WTC11 (cell line): ENCODE results near the gene ZNF668. TPM values are rescaled to one million over a fixed set of nuclear protein-coding genes. Genes with fewer than 3 reads are reported as not detected.

Source experiments
- ATAC-seq: fragments of 200-7000 bp; cut with Tn5 transposase; 2 replicates; pipeline ENCODE4 v1.10.0; 2021; ENCODE audit warnings: mild to moderate bottlenecking, moderate library complexity
- CTCF ChIA-PET: fragments of 300-600 bp; sonication (Branson Sonifier 250); formaldehyde crosslinking; loops from one replicate; lab custom pipeline; 2021; ENCODE audit warnings: antibody characterized with exemption; lab: Charles Lee
- POLR2A ChIA-PET: fragments of 350-600 bp; sonication (Branson Sonifier 250); formaldehyde crosslinking; loops from one replicate; lab custom pipeline; 2021; ENCODE audit warnings: antibody characterized with exemption; lab: Charles Lee
- DNase-seq: peaks from one replicate; pipeline ENCODE4 v3.0.0; 2021; ENCODE audit warnings: low spot score
- H3K27ac Mint-ChIP-seq: 2 replicates; pipeline ENCODE4 v1.8.0; 2021; ENCODE audit warnings: mixed read lengths
- H3K27me3 Mint-ChIP-seq: 2 replicates; pipeline ENCODE4 v1.8.0; 2021; ENCODE audit warnings: low read depth, mild to moderate bottlenecking, moderate library complexity, mixed read lengths
- H3K36me3 Mint-ChIP-seq: 2 replicates; pipeline ENCODE4 v1.8.0; 2021; ENCODE audit warnings: mixed read lengths
- H3K4me1 Mint-ChIP-seq: 2 replicates; pipeline ENCODE4 v1.8.0; 2022; ENCODE audit warnings: mixed read lengths
- H3K4me3 Mint-ChIP-seq: 2 replicates; pipeline ENCODE4 v1.8.0; 2021; ENCODE audit warnings: mild to moderate bottlenecking, moderate library complexity, mixed read lengths
- H3K9me3 Mint-ChIP-seq: 2 replicates; pipeline ENCODE4 v1.8.0; 2021; ENCODE audit warnings: mixed read lengths
- ETV6 ChIP-seq: sonication (generic); formaldehyde crosslinking; IDR thresholded peaks from 2 replicates; pipeline ENCODE4 v1.8.1; 2022; ENCODE audit warnings: mild to moderate bottlenecking, missing genetic modification reagents
- GABPB1 ChIP-seq: sonication (generic); formaldehyde crosslinking; IDR thresholded peaks from 2 replicates; pipeline ENCODE4 v1.8.1; 2023; ENCODE audit warnings: mild to moderate bottlenecking, missing genetic modification reagents
- GTF2I ChIP-seq: fragments of 250-450 bp; sonication (Bioruptor Pico); conservative IDR thresholded peaks from 2 replicates; pipeline ENCODE4 v1.4.0; 2021; ENCODE audit warnings: mild to moderate bottlenecking
- JUN ChIP-seq: sonication (generic); formaldehyde crosslinking; IDR thresholded peaks from 2 replicates; pipeline ENCODE4 v1.8.0; 2023; ENCODE audit warnings: mild to moderate bottlenecking, missing genetic modification reagents
- NFE2L1 ChIP-seq: sonication (generic); formaldehyde crosslinking; IDR thresholded peaks from 2 replicates; pipeline ENCODE4 v1.8.1; 2023; ENCODE audit warnings: missing genetic modification reagents
- RORB ChIP-seq: fragments of 250-450 bp; sonication (Bioruptor Pico); IDR thresholded peaks from 2 replicates; pipeline ENCODE4 v1.9.0; 2021; ENCODE audit warnings: mild to moderate bottlenecking
- TCF7 ChIP-seq: sonication (generic); formaldehyde crosslinking; IDR thresholded peaks from 2 replicates; pipeline ENCODE4 v1.8.0; 2022; ENCODE audit warnings: mild to moderate bottlenecking, low read depth, missing genetic modification reagents, moderate library complexity
- ZNF219 ChIP-seq: sonication (generic); formaldehyde crosslinking; IDR thresholded peaks from 2 replicates; pipeline ENCODE4 v1.8.0; 2023; ENCODE audit warnings: missing genetic modification reagents, mild to moderate bottlenecking, borderline replicate concordance
- ZNF317 ChIP-seq: sonication (generic); formaldehyde crosslinking; IDR thresholded peaks from 2 replicates; pipeline ENCODE4 v1.8.1; 2023; ENCODE audit warnings: low read depth, mild to moderate bottlenecking, moderate library complexity, missing genetic modification reagents, borderline replicate concordance
- ZNF423 ChIP-seq: fragments of 250-450 bp; sonication (Bioruptor Pico); IDR thresholded peaks from 2 replicates; pipeline ENCODE4 v2.1.2; 2022; ENCODE audit warnings: mild to moderate bottlenecking, moderate library complexity
- total RNA-seq: library from RNA; stranded (reverse); gene quantifications from 3 replicates; pipeline ENCODE4 v1.2.3, GENCODE V29; 2021
- TF ChIP-seq, protein P1 (sequence below): sonication (generic); formaldehyde crosslinking; IDR thresholded peaks from 2 replicates; pipeline ENCODE4 v1.8.1; 2022; ENCODE audit warnings: mild to moderate bottlenecking, moderate library complexity, missing genetic modification reagents
- TF ChIP-seq, protein P2 (sequence below): sonication (generic); formaldehyde crosslinking; IDR thresholded peaks from 2 replicates; pipeline ENCODE4 v1.8.0; 2022; ENCODE audit warnings: mild to moderate bottlenecking, missing genetic modification reagents
- TF ChIP-seq, protein P3 (sequence below): sonication (generic); formaldehyde crosslinking; IDR thresholded peaks from 2 replicates; pipeline ENCODE4 v1.8.0; 2023; ENCODE audit warnings: missing genetic modification reagents, mild to moderate bottlenecking, borderline replicate concordance
- TF ChIP-seq, protein P4 (sequence below): sonication (generic); formaldehyde crosslinking; IDR thresholded peaks from 2 replicates; pipeline ENCODE4 v1.8.1; 2023; ENCODE audit warnings: mild to moderate bottlenecking, missing genetic modification reagents, moderate library complexity
- TF ChIP-seq, protein P5 (sequence below): sonication (generic); formaldehyde crosslinking; IDR thresholded peaks from 2 replicates; pipeline ENCODE4 v1.8.1; 2023; ENCODE audit warnings: mild to moderate bottlenecking, missing genetic modification reagents, borderline replicate concordance
- TF ChIP-seq, protein P6 (sequence below): sonication (generic); formaldehyde crosslinking; IDR thresholded peaks from 2 replicates; pipeline ENCODE4 v1.8.0; 2023; ENCODE audit warnings: mild to moderate bottlenecking, missing genetic modification reagents

ZNF668 gene
- total RNA-seq, 1 experiment from 2014 or later = 17.3 TPM

DNA sequence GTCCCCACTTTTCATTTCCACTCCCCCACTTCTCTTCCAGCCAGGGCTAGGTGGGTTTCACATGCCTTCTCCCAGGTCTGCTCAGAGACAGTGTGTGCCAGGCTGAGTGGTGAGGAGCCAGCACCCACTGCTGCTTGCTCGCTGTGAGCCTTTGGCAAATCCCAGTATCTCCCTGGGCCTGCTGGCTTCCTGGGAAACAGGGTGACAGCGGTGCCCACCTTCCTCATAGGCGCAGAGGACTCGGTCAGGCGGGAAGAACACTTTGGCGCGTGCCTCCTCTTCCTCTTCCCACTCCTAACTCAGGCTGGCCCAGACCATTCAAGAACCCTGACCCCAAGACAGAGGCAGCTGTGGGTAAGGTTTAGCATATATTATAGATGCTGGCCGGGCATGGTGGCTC, 15.2 kb upstream of the ZNF668 start (continued):
- TF ChIP-seq NFE2L1 (no peak), ZNF423 (no peak)

DNA sequence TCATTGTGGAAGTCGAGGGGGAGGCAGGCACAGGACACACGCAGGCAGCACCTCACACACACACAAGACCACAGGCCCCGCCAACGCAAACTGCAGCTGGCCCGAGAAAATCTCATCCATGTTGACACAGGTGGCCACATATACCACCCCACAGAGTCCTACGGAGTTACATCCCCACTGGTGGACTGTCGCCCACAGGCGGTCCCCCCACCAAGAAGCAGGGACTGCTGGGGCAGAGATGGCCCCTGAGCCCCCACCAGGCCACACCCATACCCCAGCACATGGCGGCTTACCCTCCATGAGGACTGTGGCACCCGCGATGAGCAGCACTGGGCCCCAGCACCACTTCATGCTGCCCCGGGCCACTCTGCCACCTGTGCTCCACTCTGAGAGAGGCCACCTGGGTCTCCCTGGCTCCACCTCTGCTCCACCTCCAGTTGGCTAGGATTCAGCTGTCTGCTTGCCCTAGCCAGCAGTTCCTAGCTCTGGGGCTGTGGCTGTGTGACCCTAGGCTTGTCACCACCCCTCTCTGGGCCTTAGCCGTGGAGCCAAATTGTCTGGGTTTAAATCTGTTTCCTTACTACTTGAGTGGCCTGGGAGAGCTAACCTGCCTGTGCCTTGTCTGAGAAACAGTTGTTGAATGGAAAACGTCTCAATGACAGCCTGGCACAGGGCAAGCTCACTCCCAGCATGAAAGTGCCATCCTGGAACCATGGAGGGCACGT, 14.6 kb upstream of the ZNF668 start, which contains the start of gene PRSS53:
Gene PRSS53, minus strand, starts transcription at position 485 of the 725 bp plus-strand sequence. Its CDS starts 134 bp downstream, at position 351.
- Mint-ChIP-seq H3K4me3 (no peak within 1 kb of the TSS), H3K27ac (peak within 1 kb of the TSS; percentile 49; the same call in 1 of the 2 replicates), H3K36me3 (peaks cover 12% of the 10 kb centered on the region), H3K27me3 (no peaks in the 10 kb centered on the region), H3K4me1 (0 out of 2 replicates have a peak, but pooled peaks cover 3% of the 10 kb centered on the region), H3K9me3 (no peaks in the 10 kb centered on the region)
- ChIA-PET CTCF (interaction anchor here (0.6 kb wide), 1 partner anchor 47 kb away, joined by 3 read pairs; no protein-coding TSS in a partner anchor), POLR2A (no interaction called here)
- ATAC-seq = no peak
- TF ChIP-seq, protein P1, sequence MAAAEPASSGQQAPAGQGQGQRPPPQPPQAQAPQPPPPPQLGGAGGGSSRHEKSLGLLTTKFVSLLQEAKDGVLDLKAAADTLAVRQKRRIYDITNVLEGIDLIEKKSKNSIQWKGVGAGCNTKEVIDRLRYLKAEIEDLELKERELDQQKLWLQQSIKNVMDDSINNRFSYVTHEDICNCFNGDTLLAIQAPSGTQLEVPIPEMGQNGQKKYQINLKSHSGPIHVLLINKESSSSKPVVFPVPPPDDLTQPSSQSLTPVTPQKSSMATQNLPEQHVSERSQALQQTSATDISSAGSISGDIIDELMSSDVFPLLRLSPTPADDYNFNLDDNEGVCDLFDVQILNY (CRISPR knock-in tag) = no peak
- TF ChIP-seq, protein P2, sequence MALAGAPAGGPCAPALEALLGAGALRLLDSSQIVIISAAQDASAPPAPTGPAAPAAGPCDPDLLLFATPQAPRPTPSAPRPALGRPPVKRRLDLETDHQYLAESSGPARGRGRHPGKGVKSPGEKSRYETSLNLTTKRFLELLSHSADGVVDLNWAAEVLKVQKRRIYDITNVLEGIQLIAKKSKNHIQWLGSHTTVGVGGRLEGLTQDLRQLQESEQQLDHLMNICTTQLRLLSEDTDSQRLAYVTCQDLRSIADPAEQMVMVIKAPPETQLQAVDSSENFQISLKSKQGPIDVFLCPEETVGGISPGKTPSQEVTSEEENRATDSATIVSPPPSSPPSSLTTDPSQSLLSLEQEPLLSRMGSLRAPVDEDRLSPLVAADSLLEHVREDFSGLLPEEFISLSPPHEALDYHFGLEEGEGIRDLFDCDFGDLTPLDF (CRISPR knock-in tag) = no peak
- TF ChIP-seq, protein P3, sequence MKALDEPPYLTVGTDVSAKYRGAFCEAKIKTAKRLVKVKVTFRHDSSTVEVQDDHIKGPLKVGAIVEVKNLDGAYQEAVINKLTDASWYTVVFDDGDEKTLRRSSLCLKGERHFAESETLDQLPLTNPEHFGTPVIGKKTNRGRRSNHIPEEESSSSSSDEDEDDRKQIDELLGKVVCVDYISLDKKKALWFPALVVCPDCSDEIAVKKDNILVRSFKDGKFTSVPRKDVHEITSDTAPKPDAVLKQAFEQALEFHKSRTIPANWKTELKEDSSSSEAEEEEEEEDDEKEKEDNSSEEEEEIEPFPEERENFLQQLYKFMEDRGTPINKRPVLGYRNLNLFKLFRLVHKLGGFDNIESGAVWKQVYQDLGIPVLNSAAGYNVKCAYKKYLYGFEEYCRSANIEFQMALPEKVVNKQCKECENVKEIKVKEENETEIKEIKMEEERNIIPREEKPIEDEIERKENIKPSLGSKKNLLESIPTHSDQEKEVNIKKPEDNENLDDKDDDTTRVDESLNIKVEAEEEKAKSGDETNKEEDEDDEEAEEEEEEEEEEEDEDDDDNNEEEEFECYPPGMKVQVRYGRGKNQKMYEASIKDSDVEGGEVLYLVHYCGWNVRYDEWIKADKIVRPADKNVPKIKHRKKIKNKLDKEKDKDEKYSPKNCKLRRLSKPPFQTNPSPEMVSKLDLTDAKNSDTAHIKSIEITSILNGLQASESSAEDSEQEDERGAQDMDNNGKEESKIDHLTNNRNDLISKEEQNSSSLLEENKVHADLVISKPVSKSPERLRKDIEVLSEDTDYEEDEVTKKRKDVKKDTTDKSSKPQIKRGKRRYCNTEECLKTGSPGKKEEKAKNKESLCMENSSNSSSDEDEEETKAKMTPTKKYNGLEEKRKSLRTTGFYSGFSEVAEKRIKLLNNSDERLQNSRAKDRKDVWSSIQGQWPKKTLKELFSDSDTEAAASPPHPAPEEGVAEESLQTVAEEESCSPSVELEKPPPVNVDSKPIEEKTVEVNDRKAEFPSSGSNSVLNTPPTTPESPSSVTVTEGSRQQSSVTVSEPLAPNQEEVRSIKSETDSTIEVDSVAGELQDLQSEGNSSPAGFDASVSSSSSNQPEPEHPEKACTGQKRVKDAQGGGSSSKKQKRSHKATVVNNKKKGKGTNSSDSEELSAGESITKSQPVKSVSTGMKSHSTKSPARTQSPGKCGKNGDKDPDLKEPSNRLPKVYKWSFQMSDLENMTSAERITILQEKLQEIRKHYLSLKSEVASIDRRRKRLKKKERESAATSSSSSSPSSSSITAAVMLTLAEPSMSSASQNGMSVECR (CRISPR knock-in tag) = no peak
- TF ChIP-seq JUN (CRISPR knock-in tag) = no peak
- TF ChIP-seq ZNF219 = no peak
- no peak for TF ChIP-seq TCF7 (CRISPR knock-in tag)
- no peak for TF ChIP-seq ZNF317 (CRISPR knock-in tag)
- no peak for DNase-seq

DNA sequence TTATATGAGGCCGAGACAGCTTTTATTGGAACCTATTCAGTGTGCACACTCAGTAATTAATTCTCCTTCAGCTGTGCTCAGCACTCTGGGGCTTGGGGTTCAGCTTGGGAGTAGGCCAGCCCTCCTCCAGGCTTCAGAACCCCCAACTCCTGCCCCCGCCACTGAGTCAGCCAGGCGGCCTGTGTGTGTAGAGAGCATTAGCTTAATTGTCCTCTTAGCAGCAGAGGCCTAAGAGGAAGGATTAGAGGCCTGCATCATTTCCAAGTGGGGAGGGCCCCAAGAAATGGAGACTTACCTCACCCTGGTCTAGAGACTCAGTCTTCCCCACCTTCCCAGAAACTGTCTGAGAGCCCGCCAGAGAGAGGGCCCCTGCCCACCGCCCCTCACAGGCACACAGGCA, 13.9 kb upstream of the ZNF668 start:
- ChIA-PET POLR2A (no interaction called here), CTCF (no interaction called here)
- ATAC-seq (no peak), DNase-seq (no peak)
- H3K9me3 Mint-ChIP-seq = no peaks in the 10 kb centered on the region
- H3K27me3 Mint-ChIP-seq = no peaks in the 10 kb centered on the region
- no peak overlapping the region for H3K4me3 Mint-ChIP-seq
- no peak overlapping the region for H3K27ac Mint-ChIP-seq
- H3K4me1 Mint-ChIP-seq = no peaks in the 10 kb centered on the region
- H3K36me3 Mint-ChIP-seq = peaks cover 12% of the 10 kb centered on the region
- TF ChIP-seq GTF2I (CRISPR knock-in tag) (no peak), RORB (CRISPR knock-in tag) (no peak)

DNA sequence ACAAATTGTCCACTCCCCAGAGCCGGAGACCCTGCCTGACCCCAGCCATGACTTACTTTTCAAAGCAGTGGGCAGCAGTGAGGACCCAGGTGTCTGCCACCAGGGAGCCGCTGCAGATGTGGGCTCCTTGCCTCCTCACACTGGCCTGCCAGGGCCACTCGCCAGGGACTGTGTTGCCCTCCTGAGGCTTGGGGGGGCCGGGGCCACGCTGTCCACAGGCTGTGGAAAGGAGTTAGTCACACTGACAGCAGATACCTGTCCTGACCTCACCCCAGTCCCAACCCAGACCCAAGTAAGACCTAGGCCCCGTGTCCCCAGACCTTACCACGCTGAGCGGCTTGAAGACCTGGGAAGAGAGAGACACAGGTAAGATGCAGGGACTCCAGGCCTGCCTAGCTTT, 13.4 kb upstream of the ZNF668 start:
- CTCF ChIA-PET = no interaction called here
- H3K4me3 Mint-ChIP-seq = no peak overlapping the region
- peaks cover 12% of the 10 kb centered on the region for H3K36me3 Mint-ChIP-seq
- no peak for ATAC-seq
- H3K9me3 Mint-ChIP-seq = no peaks in the 10 kb centered on the region
- no peaks in the 10 kb centered on the region for H3K4me1 Mint-ChIP-seq
- no peaks in the 10 kb centered on the region for H3K27me3 Mint-ChIP-seq
- no peak overlapping the region for H3K27ac Mint-ChIP-seq
- DNase-seq = no peak
- POLR2A ChIA-PET = no interaction called here
- TF ChIP-seq, protein P4, sequence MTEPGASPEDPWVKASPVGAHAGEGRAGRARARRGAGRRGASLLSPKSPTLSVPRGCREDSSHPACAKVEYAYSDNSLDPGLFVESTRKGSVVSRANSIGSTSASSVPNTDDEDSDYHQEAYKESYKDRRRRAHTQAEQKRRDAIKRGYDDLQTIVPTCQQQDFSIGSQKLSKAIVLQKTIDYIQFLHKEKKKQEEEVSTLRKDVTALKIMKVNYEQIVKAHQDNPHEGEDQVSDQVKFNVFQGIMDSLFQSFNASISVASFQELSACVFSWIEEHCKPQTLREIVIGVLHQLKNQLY (CRISPR knock-in tag) = no peak
- TF ChIP-seq ETV6 (CRISPR knock-in tag) (no peak), GABPB1 (CRISPR knock-in tag) (no peak), TCF7 (CRISPR knock-in tag) (no peak)
- TF ChIP-seq, protein P5, sequence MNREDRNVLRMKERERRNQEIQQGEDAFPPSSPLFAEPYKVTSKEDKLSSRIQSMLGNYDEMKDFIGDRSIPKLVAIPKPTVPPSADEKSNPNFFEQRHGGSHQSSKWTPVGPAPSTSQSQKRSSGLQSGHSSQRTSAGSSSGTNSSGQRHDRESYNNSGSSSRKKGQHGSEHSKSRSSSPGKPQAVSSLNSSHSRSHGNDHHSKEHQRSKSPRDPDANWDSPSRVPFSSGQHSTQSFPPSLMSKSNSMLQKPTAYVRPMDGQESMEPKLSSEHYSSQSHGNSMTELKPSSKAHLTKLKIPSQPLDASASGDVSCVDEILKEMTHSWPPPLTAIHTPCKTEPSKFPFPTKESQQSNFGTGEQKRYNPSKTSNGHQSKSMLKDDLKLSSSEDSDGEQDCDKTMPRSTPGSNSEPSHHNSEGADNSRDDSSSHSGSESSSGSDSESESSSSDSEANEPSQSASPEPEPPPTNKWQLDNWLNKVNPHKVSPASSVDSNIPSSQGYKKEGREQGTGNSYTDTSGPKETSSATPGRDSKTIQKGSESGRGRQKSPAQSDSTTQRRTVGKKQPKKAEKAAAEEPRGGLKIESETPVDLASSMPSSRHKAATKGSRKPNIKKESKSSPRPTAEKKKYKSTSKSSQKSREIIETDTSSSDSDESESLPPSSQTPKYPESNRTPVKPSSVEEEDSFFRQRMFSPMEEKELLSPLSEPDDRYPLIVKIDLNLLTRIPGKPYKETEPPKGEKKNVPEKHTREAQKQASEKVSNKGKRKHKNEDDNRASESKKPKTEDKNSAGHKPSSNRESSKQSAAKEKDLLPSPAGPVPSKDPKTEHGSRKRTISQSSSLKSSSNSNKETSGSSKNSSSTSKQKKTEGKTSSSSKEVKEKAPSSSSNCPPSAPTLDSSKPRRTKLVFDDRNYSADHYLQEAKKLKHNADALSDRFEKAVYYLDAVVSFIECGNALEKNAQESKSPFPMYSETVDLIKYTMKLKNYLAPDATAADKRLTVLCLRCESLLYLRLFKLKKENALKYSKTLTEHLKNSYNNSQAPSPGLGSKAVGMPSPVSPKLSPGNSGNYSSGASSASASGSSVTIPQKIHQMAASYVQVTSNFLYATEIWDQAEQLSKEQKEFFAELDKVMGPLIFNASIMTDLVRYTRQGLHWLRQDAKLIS = no peak
- TF ChIP-seq, protein P6, sequence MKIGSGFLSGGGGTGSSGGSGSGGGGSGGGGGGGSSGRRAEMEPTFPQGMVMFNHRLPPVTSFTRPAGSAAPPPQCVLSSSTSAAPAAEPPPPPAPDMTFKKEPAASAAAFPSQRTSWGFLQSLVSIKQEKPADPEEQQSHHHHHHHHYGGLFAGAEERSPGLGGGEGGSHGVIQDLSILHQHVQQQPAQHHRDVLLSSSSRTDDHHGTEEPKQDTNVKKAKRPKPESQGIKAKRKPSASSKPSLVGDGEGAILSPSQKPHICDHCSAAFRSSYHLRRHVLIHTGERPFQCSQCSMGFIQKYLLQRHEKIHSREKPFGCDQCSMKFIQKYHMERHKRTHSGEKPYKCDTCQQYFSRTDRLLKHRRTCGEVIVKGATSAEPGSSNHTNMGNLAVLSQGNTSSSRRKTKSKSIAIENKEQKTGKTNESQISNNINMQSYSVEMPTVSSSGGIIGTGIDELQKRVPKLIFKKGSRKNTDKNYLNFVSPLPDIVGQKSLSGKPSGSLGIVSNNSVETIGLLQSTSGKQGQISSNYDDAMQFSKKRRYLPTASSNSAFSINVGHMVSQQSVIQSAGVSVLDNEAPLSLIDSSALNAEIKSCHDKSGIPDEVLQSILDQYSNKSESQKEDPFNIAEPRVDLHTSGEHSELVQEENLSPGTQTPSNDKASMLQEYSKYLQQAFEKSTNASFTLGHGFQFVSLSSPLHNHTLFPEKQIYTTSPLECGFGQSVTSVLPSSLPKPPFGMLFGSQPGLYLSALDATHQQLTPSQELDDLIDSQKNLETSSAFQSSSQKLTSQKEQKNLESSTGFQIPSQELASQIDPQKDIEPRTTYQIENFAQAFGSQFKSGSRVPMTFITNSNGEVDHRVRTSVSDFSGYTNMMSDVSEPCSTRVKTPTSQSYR (CRISPR knock-in tag) = no peak
